Measurements from ENCODE around the gene PACRG. TPM values are rescaled to one million over a fixed set of nuclear protein-coding genes. Genes with fewer than 3 reads are reported as not detected.
"Not testable (repeated sequence)": the region's sequence is repeated elsewhere in the genome, so short reads cannot be mapped to it uniquely, and the experiment has no call there.

The PACRG gene
- 0.07 and 0.52 TPM in 2 replicates for total RNA-seq (2014; rRNA removed; shearing (Covaris generic))

- H3K4me3 ChIP-seq (ENCODE audit: insufficient read depth, low read depth, low read length), result peak within 1 kb of the TSS; percentile 73
These were observed at the start of gene PACRG, which contains the start of gene PRKN for GRCh38 chr6:162727322-162728182. Gene PACRG, plus strand, starts transcription at chr6:162727974. Gene PRKN, minus strand, starts transcription at chr6:162727766.

GRCh38 chr6:162678896-162679295, 48.9 kb upstream of the PACRG start:
- DNase-seq; H3K36me3 ChIP-seq (replicated peaks; ENCODE audit: control insufficient read depth, insufficient read depth, low read length); H3K4me3 ChIP-seq (ENCODE audit: insufficient read depth, low read depth, low read length); H3K27me3 ChIP-seq (ENCODE audit: control insufficient read depth, insufficient read depth, low read length): not testable (repeated sequence)

More at GRCh38 chr6:162727322-162728182, at the start of gene PACRG, which contains the start of gene PRKN:
- H3K27me3 ChIP-seq (ENCODE audit: control insufficient read depth, insufficient read depth, low read length), result no peaks in the 10 kb centered on the region
- no peaks in the 10 kb centered on the region for H3K36me3 ChIP-seq (replicated peaks; ENCODE audit: control insufficient read depth, insufficient read depth, low read length)
- peak; percentile 97 for DNase-seq

- no peaks in the 10 kb centered on the region for H3K36me3 ChIP-seq (replicated peaks; ENCODE audit: control insufficient read depth, insufficient read depth, low read length)
- DNase-seq, result no peak
- no peaks in the 10 kb centered on the region for H3K27me3 ChIP-seq (ENCODE audit: control insufficient read depth, insufficient read depth, low read length)
- H3K4me3 ChIP-seq (ENCODE audit: insufficient read depth, low read depth, low read length), result no peak overlapping the region
These were observed 48.1 kb upstream of the PACRG start for GRCh38 chr6:162679681-162680080.

- Histone ChIP-seq H3K27me3 (ENCODE audit: control insufficient read depth, insufficient read depth, low read length) (no peaks in the 10 kb centered on the region), H3K36me3 (replicated peaks; ENCODE audit: control insufficient read depth, insufficient read depth, low read length) (no peaks in the 10 kb centered on the region), H3K4me3 (ENCODE audit: insufficient read depth, low read depth, low read length) (no peak overlapping the region)
- no peak for DNase-seq
These were observed 47.4 kb upstream of the PACRG start for GRCh38 chr6:162680367-162680766.

- Histone ChIP-seq H3K27me3 (ENCODE audit: control insufficient read depth, insufficient read depth, low read length) (no peaks in the 10 kb centered on the region), H3K36me3 (replicated peaks; ENCODE audit: control insufficient read depth, insufficient read depth, low read length) (no peaks in the 10 kb centered on the region), H3K4me3 (ENCODE audit: insufficient read depth, low read depth, low read length) (no peak overlapping the region)
- no peak for DNase-seq
These were observed 46.9 kb upstream of the PACRG start for GRCh38 chr6:162680871-162681270.

GRCh38 chr6:162681447-162681846, 46.3 kb upstream of the PACRG start:
- DNase-seq, result no peak
- no peak overlapping the region for H3K4me3 ChIP-seq (ENCODE audit: insufficient read depth, low read depth, low read length)
- no peaks in the 10 kb centered on the region for H3K27me3 ChIP-seq (ENCODE audit: control insufficient read depth, insufficient read depth, low read length)
- H3K36me3 ChIP-seq (replicated peaks; ENCODE audit: control insufficient read depth, insufficient read depth, low read length), result no peaks in the 10 kb centered on the region

- no peak for DNase-seq
- no peaks in the 10 kb centered on the region for H3K27me3 ChIP-seq (ENCODE audit: control insufficient read depth, insufficient read depth, low read length)
- H3K36me3 ChIP-seq (replicated peaks; ENCODE audit: control insufficient read depth, insufficient read depth, low read length), result no peaks in the 10 kb centered on the region
- no peak overlapping the region for H3K4me3 ChIP-seq (ENCODE audit: insufficient read depth, low read depth, low read length)
These were observed 44.6 kb upstream of the PACRG start for GRCh38 chr6:162683135-162683534.

- Histone ChIP-seq H3K27me3 (ENCODE audit: control insufficient read depth, insufficient read depth, low read length) (no peaks in the 10 kb centered on the region), H3K4me3 (ENCODE audit: insufficient read depth, low read depth, low read length) (no peak overlapping the region), H3K36me3 (replicated peaks; ENCODE audit: control insufficient read depth, insufficient read depth, low read length) (no peaks in the 10 kb centered on the region)
- no peak for DNase-seq
These were observed 43.7 kb upstream of the PACRG start for GRCh38 chr6:162684052-162684451.

GRCh38 chr6:162684961-162685360, 42.8 kb upstream of the PACRG start:
- Histone ChIP-seq H3K4me3 (ENCODE audit: insufficient read depth, low read depth, low read length) (no peak overlapping the region), H3K27me3 (ENCODE audit: control insufficient read depth, insufficient read depth, low read length) (no peaks in the 10 kb centered on the region), H3K36me3 (replicated peaks; ENCODE audit: control insufficient read depth, insufficient read depth, low read length) (no peaks in the 10 kb centered on the region)
- DNase-seq, result no peak

GRCh38 chr6:162685586-162685985, 42.2 kb upstream of the PACRG start:
- Histone ChIP-seq H3K27me3 (ENCODE audit: control insufficient read depth, insufficient read depth, low read length) (no peaks in the 10 kb centered on the region), H3K4me3 (ENCODE audit: insufficient read depth, low read depth, low read length) (no peak overlapping the region), H3K36me3 (replicated peaks; ENCODE audit: control insufficient read depth, insufficient read depth, low read length) (no peaks in the 10 kb centered on the region)
- DNase-seq, result no peak

GRCh38 chr6:162688751-162689345, 38.9 kb upstream of the PACRG start:
- Histone ChIP-seq H3K36me3 (replicated peaks; ENCODE audit: control insufficient read depth, insufficient read depth, low read length) (no peaks in the 10 kb centered on the region), H3K4me3 (ENCODE audit: insufficient read depth, low read depth, low read length) (no peak overlapping the region), H3K27me3 (ENCODE audit: control insufficient read depth, insufficient read depth, low read length) (no peaks in the 10 kb centered on the region)
- no peak for DNase-seq

GRCh38 chr6:162690158-162690557, 37.6 kb upstream of the PACRG start:
- no peaks in the 10 kb centered on the region for H3K27me3 ChIP-seq (ENCODE audit: control insufficient read depth, insufficient read depth, low read length)
- no peak for DNase-seq
- H3K36me3 ChIP-seq (replicated peaks; ENCODE audit: control insufficient read depth, insufficient read depth, low read length), result no peaks in the 10 kb centered on the region
- no peak overlapping the region for H3K4me3 ChIP-seq (ENCODE audit: insufficient read depth, low read depth, low read length)

- Histone ChIP-seq H3K36me3 (replicated peaks; ENCODE audit: control insufficient read depth, insufficient read depth, low read length) (no peaks in the 10 kb centered on the region), H3K4me3 (ENCODE audit: insufficient read depth, low read depth, low read length) (no peak overlapping the region)
- no peak for DNase-seq
These were observed 29.8 kb upstream of the PACRG start for GRCh38 chr6:162697872-162698403.

GRCh38 chr6:162698440-162698839, 29.3 kb upstream of the PACRG start:
- no peak overlapping the region for H3K4me3 ChIP-seq (ENCODE audit: insufficient read depth, low read depth, low read length)
- no peak for DNase-seq
- H3K36me3 ChIP-seq (replicated peaks; ENCODE audit: control insufficient read depth, insufficient read depth, low read length), result no peaks in the 10 kb centered on the region
- no peaks in the 10 kb centered on the region for H3K27me3 ChIP-seq (ENCODE audit: control insufficient read depth, insufficient read depth, low read length)

More at GRCh38 chr6:162697872-162698403, 29.8 kb upstream of the PACRG start:
- H3K27me3 ChIP-seq (ENCODE audit: control insufficient read depth, insufficient read depth, low read length), result no peaks in the 10 kb centered on the region

- Histone ChIP-seq H3K4me3 (ENCODE audit: insufficient read depth, low read depth, low read length) (no peak overlapping the region), H3K27me3 (ENCODE audit: control insufficient read depth, insufficient read depth, low read length) (no peaks in the 10 kb centered on the region), H3K36me3 (replicated peaks; ENCODE audit: control insufficient read depth, insufficient read depth, low read length) (no peaks in the 10 kb centered on the region)
- DNase-seq, result no peak
These were observed 27.8 kb upstream of the PACRG start for GRCh38 chr6:162699961-162700360.

Data from H7 (cell line).